DND-41 (cell line): Measurements from ENCODE around the gene HSD17B3.

Source experiments
- EZH2 ChIP-seq: IDR thresholded peaks from 3 replicates; pipeline ENCODE4 v1.6.1; 2012; ENCODE audit warnings: borderline replicate concordance, low read depth, mild to moderate bottlenecking, moderate library complexity, low read length, inconsistent platforms; ENCODE audit not compliant: severe bottlenecking
- TF ChIP-seq, protein P1 (sequence below): IDR thresholded peaks from 2 replicates; pipeline ENCODE4 v1.5.1; 2012; ENCODE audit warnings: borderline replicate concordance, low read length, moderate library complexity, mild to moderate bottlenecking; ENCODE audit not compliant: poor library complexity, severe bottlenecking; ENCODE audit errors: extremely low read depth

DNA sequence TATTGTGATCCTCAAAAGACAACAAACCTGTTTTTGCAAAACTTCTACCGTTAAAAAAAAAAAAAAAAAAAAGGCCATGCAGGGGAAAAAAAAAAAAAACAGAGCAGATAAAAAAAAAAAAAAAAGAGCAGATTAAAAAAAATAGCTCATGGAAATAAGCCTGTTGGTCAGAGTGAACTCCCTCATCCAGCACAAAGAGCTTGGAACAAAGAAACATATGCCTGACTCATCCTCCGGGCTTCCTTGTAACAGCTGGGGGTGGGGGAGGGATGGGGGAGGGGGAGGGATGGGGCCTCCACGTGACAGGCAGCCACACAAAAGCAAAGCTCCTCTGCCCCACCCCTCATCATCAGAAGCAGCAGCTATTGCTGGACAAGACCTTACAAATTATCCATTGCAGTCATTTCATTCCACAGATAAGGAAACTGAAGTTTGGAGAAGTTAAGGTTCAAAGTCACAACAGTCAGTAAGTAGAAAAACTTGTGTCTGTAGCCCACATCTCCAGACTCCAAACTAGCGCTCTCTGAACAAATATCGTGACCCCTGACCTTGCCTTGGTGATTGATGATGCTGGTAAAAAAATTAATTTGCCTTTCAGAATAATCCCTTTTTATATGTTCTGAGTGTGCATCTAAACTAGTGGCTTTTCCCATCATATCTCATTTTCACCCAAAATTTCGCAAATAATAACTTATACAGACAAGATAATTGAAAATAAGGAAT is 42.6 kb upstream of the HSD17B3 start:
- TF ChIP-seq, protein P1, sequence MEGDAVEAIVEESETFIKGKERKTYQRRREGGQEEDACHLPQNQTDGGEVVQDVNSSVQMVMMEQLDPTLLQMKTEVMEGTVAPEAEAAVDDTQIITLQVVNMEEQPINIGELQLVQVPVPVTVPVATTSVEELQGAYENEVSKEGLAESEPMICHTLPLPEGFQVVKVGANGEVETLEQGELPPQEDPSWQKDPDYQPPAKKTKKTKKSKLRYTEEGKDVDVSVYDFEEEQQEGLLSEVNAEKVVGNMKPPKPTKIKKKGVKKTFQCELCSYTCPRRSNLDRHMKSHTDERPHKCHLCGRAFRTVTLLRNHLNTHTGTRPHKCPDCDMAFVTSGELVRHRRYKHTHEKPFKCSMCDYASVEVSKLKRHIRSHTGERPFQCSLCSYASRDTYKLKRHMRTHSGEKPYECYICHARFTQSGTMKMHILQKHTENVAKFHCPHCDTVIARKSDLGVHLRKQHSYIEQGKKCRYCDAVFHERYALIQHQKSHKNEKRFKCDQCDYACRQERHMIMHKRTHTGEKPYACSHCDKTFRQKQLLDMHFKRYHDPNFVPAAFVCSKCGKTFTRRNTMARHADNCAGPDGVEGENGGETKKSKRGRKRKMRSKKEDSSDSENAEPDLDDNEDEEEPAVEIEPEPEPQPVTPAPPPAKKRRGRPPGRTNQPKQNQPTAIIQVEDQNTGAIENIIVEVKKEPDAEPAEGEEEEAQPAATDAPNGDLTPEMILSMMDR, result no peak
- TF ChIP-seq EZH2, result no peak
